Gastroesophageal sphincter (tissue), 4 donors: Measurements from ENCODE around the gene ZFP69B. TPM values are rescaled to one million over a fixed set of nuclear protein-coding genes. Genes with fewer than 3 reads are reported as not detected.

Experiments
- total RNA-seq, 4 donors: library from RNA; depleted of rRNA; stranded (reverse); fragments of >200 nt; gene quantifications; one replicate each; pipeline ENCODE4 v1.1.0, GENCODE V29; 2016

ZFP69B gene
- total RNA-seq, 4 donors from 2014 or later = 0.54 to 1.4 (median 1.2) TPM; not detected in 1

Other genes with a start within 250 kb of the ZFP69B start
- gene TMCO2, start 202.5 kb upstream of the ZFP69B start, total RNA-seq = not detected
- 10 to 100 TPM; 49.0 to 76.1 (median 58.3) TPM for gene ZMPSTE24, start 192.2 kb upstream of the ZFP69B start, total RNA-seq
- gene COL9A2, start 133.2 kb upstream of the ZFP69B start, total RNA-seq = 10 to 100 TPM in 1 of 4 donors, 1 to 10 TPM in 3; 1.6 to 12.0 (median 4.9) TPM
- 10 to 100 TPM; 19.9 to 43.2 (median 26.6) TPM for gene SMAP2, start 76.7 kb upstream of the ZFP69B start, total RNA-seq
- gene ZFP69, start 26.8 kb downstream of the ZFP69B start, total RNA-seq = 1 to 10 TPM; 2.0 to 6.1 (median 4.2) TPM
- gene EXO5, start 58.3 kb downstream of the ZFP69B start, total RNA-seq = 1 to 10 TPM; 5.4 to 8.8 (median 8.0) TPM
- 10 to 100 TPM in 1 of 4 donors, 1 to 10 TPM in 3; 2.3 to 11.5 (median 5.0) TPM for gene ZNF684, start 81.2 kb downstream of the ZFP69B start, total RNA-seq
- 10 to 100 TPM in 2 of 4 donors, 1 to 10 TPM in 2; 4.4 to 23.6 (median 10.0) TPM for gene RIMS3, start 215.2 kb downstream of the ZFP69B start, total RNA-seq
- gene NFYC, start 241.2 kb downstream of the ZFP69B start, total RNA-seq = 10 to 100 TPM; 32.4 to 54.2 (median 46.5) TPM